ENCODE results near the gene MED25. TPM values are rescaled to one million over a fixed set of nuclear protein-coding genes. Genes with fewer than 3 reads are reported as not detected.

The MED25 gene
- total RNA-seq, 1 experiment from 2014 or later = 47.5 TPM

GRCh38 chr19:49879243-49879963 is 61.3 kb downstream of the MED25 start:
- BruUV-seq (replicated peaks) = no TSS peak
- Histone ChIP-seq H3K9ac (ENCODE audit: low read length) (no peak overlapping the region), H3K27me3 (ENCODE audit: low read length) (no peaks in the 10 kb centered on the region), H3F3A (ENCODE audit: low read length, unreplicated experiment) (no peaks in the 10 kb centered on the region), H3K79me2 (ENCODE audit: low read length) (peaks cover 32% of the 10 kb centered on the region), H3K36me3 (ENCODE audit: low read depth, low read length) (peaks cover 26% of the 10 kb centered on the region), H3K4me2 (ENCODE audit: low read length) (peak overlapping the region; percentile 98; the same call in 1 of the 2 replicates), H3K9me3 (ENCODE audit: low read length) (no peaks in the 10 kb centered on the region), H2AFZ (ENCODE audit: low read length) (no peak overlapping the region), H3K27ac (ENCODE audit: low read length) (no peak overlapping the region), H4K20me1 (ENCODE audit: low read length) (no peaks in the 10 kb centered on the region), H3K4me3 (ENCODE audit: low read length) (peak overlapping the region; percentile 93; the same call in 1 of the 2 replicates), H3K4me1 (ENCODE audit: insufficient read depth, low read length) (peaks cover 32% of the 10 kb centered on the region), H3K9me2 (replicated peaks; ENCODE audit: low read length) (no peaks in the 10 kb centered on the region)
- CTCF ChIA-PET = no interaction called here
- POLR2A ChIA-PET (ENCODE audit: unreplicated experiment) = interaction anchor here (0.6 kb wide), 1 partner anchor 170 kb away, joined by 3 read pairs; no protein-coding TSS in a partner anchor
- DNase-seq = peak; percentile 22
- intact Hi-C loops (cut with micrococcal nuclease) = loop anchor here (5.0 kb wide), 1 partner anchor 202 kb away; the partner anchor contains the start of gene PRMT1
- no peak for TF ChIP-seq EZH2 (IDR thresholded peaks at IDR 0.05; ENCODE audit: low read length, unreplicated experiment)
- ATAC-seq = no peak

GRCh38 chr19:49880162-49880869 is 62.2 kb downstream of the MED25 start:
- BruUV-seq (replicated peaks) = no TSS peak
- no peaks in the 10 kb centered on the region for H3F3A ChIP-seq (ENCODE audit: low read length, unreplicated experiment)
- ChIA-PET CTCF (no interaction called here), POLR2A (ENCODE audit: unreplicated experiment) (no interaction called here)
- H3K4me2 ChIP-seq (ENCODE audit: low read length) = no peak overlapping the region
- no peaks in the 10 kb centered on the region for H3K9me3 ChIP-seq (ENCODE audit: low read length)
- no peaks in the 10 kb centered on the region for H3K27me3 ChIP-seq (ENCODE audit: low read length)
- no peaks in the 10 kb centered on the region for H4K20me1 ChIP-seq (ENCODE audit: low read length)
- ATAC-seq (no peak), DNase-seq (no peak)
- no peak overlapping the region for H3K4me3 ChIP-seq (ENCODE audit: low read length)
- H3K9ac ChIP-seq (ENCODE audit: low read length) = no peak overlapping the region
- no peaks in the 10 kb centered on the region for H3K9me2 ChIP-seq (replicated peaks; ENCODE audit: low read length)
- H3K79me2 ChIP-seq (ENCODE audit: low read length) = peaks cover 23% of the 10 kb centered on the region
- no peak overlapping the region for H2AFZ ChIP-seq (ENCODE audit: low read length)
- intact Hi-C loops (cut with micrococcal nuclease) = no loop called here
- TF ChIP-seq CTCF (conservative IDR thresholded peaks at IDR 0.05; ENCODE audit: low read depth, low read length) = no peak
- TF ChIP-seq EZH2 (IDR thresholded peaks at IDR 0.05; ENCODE audit: low read length, unreplicated experiment) = no peak
- TF ChIP-seq EZH2phosphoT487 (IDR thresholded peaks at IDR 0.05; ENCODE audit: borderline replicate concordance, low read length) = no peak
- peaks cover 26% of the 10 kb centered on the region for H3K36me3 ChIP-seq (ENCODE audit: low read depth, low read length)
- no peak overlapping the region for H3K27ac ChIP-seq (ENCODE audit: low read length)
- H3K4me1 ChIP-seq (ENCODE audit: insufficient read depth, low read length) = peaks cover 30% of the 10 kb centered on the region

GRCh38 chr19:49881186-49881585 is 63.1 kb downstream of the MED25 start:
- Histone ChIP-seq H3K9me2 (replicated peaks; ENCODE audit: low read length) (no peaks in the 10 kb centered on the region), H3K4me2 (ENCODE audit: low read length) (no peak overlapping the region), H3K9ac (ENCODE audit: low read length) (no peak overlapping the region), H4K20me1 (ENCODE audit: low read length) (no peaks in the 10 kb centered on the region), H3K4me1 (ENCODE audit: insufficient read depth, low read length) (peaks cover 25% of the 10 kb centered on the region), H3K27ac (ENCODE audit: low read length) (no peak overlapping the region), H3K4me3 (ENCODE audit: low read length) (no peak overlapping the region), H3K9me3 (ENCODE audit: low read length) (no peaks in the 10 kb centered on the region), H3K27me3 (ENCODE audit: low read length) (no peaks in the 10 kb centered on the region), H3F3A (ENCODE audit: low read length, unreplicated experiment) (no peaks in the 10 kb centered on the region), H2AFZ (ENCODE audit: low read length) (no peak overlapping the region), H3K36me3 (ENCODE audit: low read depth, low read length) (peaks cover 26% of the 10 kb centered on the region), H3K79me2 (ENCODE audit: low read length) (peaks cover 14% of the 10 kb centered on the region)
- TF ChIP-seq EZH2 (IDR thresholded peaks at IDR 0.05; ENCODE audit: low read length, unreplicated experiment) (no peak), EZH2phosphoT487 (IDR thresholded peaks at IDR 0.05; ENCODE audit: borderline replicate concordance, low read length) (no peak), CTCF (conservative IDR thresholded peaks at IDR 0.05; ENCODE audit: low read depth, low read length) (no peak)
- CTCF ChIA-PET = no interaction called here
- BruUV-seq (replicated peaks) = no TSS peak
- DNase-seq (no peak), ATAC-seq (no peak)
- intact Hi-C loops (cut with micrococcal nuclease) = no loop called here
- POLR2A ChIA-PET (ENCODE audit: unreplicated experiment) = no interaction called here
